HG02973 (cell line): Measurements from ENCODE around the gene ZNF148.
"Not testable (repeated sequence)": the region's sequence is repeated elsewhere in the genome, so short reads cannot be mapped to it uniquely, and the experiment has no call there.

ENCODE experiments used
- ATAC-seq: cut with Tn5 transposase; IDR thresholded peaks from one replicate; pipeline ENCODE4 v1.9.1; 2021; ENCODE audit warnings: moderate library complexity; ENCODE audit not compliant: unreplicated experiment

Gene ZNF148

GRCh38 chr3:125378762-125379161 is 3.6 kb upstream of the ZNF148 start:
- no peak for ATAC-seq

- peak; percentile 17 for ATAC-seq
These were observed 990 bp upstream of the ZNF148 start for GRCh38 chr3:125375950-125376679.

GRCh38 chr3:125374501-125374995 is 577 bp downstream of the ZNF148 start:
- peak; percentile 27 for ATAC-seq

DNA sequence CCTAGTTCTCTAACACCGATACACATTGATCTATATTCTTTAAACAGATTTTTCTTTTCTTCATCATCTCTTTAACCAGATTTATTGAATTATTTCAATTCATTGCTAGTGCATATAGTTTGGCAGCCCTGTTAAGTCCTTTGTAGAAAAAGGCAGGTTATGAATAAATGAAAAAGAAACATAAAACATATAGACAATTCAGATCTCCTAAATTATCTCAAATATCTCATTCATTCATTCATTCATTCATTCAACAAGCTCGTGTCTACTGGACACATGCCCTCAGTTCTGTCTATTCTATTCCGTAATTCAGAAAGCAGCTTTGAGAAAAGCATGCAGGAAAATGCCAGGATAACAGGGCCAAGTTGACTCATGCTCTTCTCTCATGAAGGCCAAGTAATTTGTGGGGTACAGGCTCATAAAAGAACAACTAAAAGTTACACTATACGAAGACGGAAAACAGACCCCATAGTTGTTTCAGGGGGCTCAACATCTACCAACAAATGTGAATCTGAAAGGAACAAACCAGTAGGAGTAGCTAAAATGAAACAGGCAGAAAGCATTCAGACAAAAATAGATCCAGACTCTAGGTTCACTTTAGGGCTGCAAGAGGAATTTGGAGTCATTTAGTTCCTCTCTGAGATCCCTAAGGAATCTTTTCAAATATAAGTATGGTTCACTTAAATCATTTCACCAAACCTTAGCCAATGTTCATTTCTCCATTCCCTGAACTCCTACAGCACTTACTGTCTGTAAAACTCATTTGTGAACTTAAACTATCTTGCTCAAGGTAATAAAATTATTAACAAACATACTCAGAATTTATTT is 7.5 kb downstream of the ZNF148 start:
- no peak for ATAC-seq

GRCh38 chr3:125366132-125366531 is 9.0 kb downstream of the ZNF148 start:
- ATAC-seq = no peak

DNA sequence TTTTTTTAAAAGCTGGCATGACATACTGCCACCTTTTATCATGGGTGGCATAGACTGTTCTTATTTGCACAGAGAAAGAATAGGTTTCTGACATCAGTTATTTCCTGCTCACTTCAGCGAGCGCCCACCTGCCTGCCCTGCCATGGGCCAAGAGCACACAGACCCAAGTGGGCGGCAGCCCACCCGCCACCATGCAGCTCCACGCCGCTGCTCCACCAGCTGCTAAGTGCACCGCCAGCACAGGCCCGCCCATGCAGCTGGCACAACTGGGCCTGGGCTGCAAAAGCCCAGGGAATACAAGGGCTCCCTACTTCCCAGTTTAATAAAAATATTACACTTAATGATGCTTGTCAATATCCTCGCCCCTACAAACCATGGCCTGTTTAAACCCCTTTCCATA is 15.4 kb downstream of the ZNF148 start:
- no peak for ATAC-seq

- ATAC-seq = no peak
These were observed 16.2 kb downstream of the ZNF148 start for GRCh38 chr3:125358923-125359322.

DNA sequence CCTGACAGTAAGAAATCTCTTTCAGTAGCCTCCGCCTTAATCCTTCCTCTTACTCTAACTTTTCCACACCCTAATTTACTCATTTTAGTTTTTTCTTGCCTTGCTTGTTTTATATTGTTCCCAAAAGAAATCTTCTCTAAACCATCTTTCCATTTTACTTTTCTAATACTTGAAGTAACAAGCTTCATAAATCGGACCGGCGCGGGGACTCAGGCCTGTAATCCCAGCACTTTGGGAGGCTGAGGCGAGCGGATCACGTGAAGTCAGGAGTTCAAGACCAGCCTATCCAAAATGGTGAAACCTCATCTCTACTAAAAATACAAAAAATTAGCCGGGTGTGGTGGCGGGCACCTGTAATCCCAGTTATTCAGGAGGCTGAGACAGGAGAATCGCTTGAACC is 17.3 kb downstream of the ZNF148 start:
- no peak for ATAC-seq

- ATAC-seq = no peak
These were observed 18.0 kb downstream of the ZNF148 start for GRCh38 chr3:125357032-125357658.

DNA sequence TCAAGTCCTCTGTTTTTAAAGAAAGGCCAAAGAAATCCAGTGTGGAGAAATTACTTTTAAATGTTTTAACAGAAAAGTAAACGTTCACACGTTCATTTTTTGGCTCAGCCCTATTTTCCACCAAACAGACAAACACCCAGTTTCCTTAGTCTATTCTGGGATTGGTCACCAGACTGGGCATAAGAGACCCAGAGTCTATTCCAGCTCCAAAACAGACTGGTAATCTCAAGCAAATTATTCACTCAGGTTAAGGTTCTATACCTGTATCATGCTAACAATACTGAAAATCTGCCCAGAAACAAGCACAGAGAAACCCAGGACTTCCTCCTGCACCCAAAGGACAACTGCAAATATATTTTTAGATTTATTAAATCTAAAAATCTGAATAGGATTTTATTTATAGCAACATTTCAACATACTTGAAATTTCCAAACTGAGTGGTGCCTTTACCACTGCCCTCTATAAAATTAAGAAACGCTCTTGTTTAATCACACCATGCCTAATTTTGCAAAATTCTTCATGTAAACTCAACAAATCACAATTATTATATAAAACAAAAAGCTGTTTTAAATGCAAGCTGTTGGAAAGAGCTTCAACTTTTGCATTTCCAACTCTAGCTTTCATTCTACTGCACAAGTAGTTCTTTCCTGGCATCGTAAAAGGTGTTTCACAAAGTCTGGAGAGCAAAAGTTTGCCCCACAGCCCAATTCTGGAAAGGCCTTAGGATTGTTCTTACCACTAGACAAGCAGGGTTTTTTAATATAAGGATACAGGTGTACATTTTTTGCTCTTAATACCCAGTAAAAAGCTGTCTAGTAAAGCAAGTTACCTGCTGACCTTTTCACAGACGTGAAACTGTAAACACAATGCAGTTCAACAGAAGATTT is 18.7 kb downstream of the ZNF148 start:
- ATAC-seq = no peak

GRCh38 chr3:125353659-125354058 is 21.5 kb downstream of the ZNF148 start:
- no peak for ATAC-seq

DNA sequence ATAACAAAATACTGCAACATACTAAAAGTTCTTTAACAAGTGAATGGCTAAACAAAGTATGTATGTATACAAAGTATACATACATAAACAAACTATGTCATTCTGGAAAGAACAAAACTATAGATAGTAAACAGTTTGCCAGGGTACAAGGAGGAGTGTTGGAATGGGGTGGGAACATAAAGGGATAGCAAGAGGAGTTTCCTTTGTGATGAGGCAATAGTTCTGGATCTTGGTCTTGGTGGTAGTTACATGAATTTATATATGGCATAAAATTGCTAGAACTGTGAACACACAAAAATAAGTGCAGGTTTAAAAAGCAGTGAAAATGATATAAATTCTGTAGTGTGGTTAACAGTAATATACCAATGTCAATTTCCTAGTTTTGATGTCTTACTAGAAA is 22.0 kb downstream of the ZNF148 start:
- ATAC-seq = no peak

GRCh38 chr3:125351814-125352456 is 23.2 kb downstream of the ZNF148 start:
- ATAC-seq = no peak

DNA sequence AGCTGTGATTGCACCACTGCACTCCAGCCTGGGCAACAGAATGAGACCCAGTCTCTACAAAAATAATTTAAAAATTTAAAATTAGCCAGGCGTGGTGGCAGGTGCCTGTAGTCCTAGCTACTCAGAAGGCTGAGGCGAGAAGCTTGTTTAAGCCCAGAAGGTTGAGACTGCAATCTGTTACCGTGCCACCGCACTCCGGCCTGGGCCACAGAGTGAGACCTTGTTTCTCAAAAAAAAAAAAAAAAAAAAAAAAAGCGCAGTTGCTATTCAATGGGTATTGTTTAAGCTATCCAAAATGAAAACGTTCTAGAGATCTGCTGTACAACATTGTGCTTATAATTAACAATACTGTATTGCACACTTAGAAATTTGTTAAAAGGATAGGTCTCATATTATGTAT is 24.0 kb downstream of the ZNF148 start:
- peak; percentile 39 for ATAC-seq

- peak; percentile 14 for ATAC-seq
These were observed 24.5 kb downstream of the ZNF148 start for GRCh38 chr3:125350597-125350996.

DNA sequence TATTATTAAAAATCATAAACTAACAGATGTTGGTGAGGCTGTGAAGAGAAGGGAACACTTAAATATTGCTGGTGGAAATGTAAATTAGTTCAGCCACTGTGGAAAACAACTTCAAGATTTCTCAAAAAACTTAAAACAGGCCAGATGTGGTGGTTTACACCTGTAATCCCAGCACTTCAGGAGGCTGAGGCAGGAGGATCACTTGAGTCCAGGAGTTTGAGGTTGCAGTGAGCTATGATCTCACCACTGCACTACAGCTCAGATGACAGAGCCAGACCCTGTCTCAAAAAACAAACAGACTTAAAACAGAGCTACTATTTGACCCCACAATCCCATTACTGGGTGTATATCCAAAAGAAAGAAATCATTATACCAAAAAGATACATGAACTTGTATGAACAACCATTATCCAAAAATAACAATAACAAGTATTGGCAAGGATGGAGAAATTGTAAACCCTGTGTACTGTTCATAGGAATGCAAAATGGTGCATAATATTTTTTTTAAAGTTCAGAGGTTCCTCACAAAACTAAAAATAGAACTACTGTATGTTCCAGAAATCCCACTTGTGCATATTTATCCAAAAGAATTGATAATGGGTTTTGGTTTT is 25.5 kb downstream of the ZNF148 start:
- ATAC-seq = no peak

DNA sequence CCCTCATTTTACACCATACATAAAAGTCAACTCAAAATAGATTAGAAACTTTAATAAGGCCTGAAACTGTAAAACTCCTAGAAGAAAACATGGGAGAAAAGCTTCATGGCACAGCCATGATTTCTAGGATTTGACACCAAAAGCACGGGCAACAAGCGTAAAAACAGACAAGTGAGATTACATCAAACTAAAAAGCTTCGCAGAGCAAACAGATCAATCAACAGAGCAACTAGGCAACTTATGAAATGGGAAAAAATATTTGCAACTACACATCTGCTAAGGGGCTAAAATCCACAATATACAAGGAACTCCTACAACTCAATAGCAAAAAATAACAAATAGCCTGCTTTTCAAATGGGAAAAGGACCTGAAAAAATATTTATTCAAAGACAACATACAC is 26.1 kb downstream of the ZNF148 start:
- ATAC-seq = no peak

DNA sequence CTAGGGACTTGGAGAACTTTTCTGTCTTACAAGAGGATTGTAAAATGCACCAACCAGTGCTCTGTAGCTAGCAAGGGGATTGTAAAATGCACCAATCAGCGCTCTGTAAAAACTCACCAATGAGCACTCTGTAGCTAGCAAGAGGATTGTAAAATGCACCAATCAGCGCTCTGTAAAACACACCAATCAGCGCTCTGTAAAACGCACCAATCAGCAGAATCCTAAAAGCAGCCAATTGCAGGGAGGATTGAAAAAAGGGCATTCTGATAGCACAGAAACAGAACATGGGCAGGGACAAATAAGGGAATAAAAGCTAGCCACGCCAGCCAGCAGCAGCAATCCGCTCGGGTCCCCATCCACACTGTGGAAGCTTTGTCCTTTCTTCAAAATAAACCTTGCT is 31.8 kb downstream of the ZNF148 start:
- not testable (repeated sequence) for ATAC-seq

DNA sequence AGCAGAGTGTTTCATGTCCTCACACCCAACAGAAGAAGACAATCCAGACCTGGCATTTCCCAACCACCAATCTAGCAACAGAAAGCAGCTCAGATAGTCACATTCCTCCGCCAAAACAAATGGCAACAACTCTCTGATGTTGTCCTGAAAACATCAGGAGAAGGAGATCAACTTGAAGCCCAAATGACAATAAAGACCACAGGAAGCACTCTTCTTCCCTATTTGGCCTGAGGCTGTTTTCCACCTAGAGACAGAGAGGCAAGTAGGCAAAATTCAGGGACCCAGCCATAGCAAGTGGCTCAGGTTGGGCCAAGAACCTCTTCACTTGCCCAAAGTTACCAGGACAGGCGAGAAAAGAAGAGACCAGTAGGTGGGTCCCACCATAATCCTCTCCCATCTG is 35.0 kb downstream of the ZNF148 start:
- no peak for ATAC-seq

DNA sequence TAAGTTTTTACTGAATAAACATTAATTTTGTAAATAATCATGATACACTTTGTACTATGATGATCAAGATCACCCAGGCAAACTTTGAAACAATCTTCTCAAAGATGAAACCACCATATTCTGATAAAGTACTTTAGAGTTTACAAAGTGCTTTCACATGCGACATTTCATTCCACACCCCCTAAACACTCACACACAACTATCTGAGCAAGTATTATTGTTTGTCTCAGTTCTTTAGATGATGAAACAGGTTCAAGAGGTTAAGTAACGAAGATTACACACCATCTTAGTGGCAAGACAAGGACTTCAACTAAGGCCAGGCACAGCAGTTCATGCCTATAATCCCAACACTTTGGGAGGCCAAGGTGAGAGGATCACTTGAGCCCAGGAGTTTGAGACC is 37.6 kb downstream of the ZNF148 start:
- no peak for ATAC-seq
